BJ (cell line): ENCODE results near the gene EIF6. TPM values are rescaled to one million over a fixed set of nuclear protein-coding genes. Genes with fewer than 3 reads are reported as not detected.

ENCODE experiments used
- CTCF ChIA-PET: fragments of 350-600 bp; formaldehyde crosslinking; extraction: SDS; loops from one replicate; lab custom pipeline; 2021; ENCODE audit warnings: antibody characterized with exemption, inconsistent platforms; lab: Yijun Ruan, JAX
- POLR2A ChIA-PET: fragments of 300-600 bp; sonication (Branson Sonifier 250); formaldehyde crosslinking; extraction: SDS; loops from one replicate; lab custom pipeline; 2021; ENCODE audit warnings: antibody characterized with exemption; lab: Charles Lee
- DNase-seq: peaks from one replicate; pipeline ENCODE4 v3.0.0-alpha.2; 2011; ENCODE audit warnings: low read depth
- H3K27me3 ChIP-seq: 2 replicates; pipeline ENCODE4 v1.6.0; 2011; ENCODE audit warnings: low read length; ENCODE audit not compliant: control insufficient read depth, insufficient read depth
- H3K36me3 ChIP-seq: 2 replicates; pipeline ENCODE4 v1.5.1; 2011; ENCODE audit warnings: low read length; ENCODE audit not compliant: control insufficient read depth, insufficient read depth
- H3K4me3 ChIP-seq: 2 replicates; pipeline ENCODE4 v1.5.1; 2011; ENCODE audit warnings: low read depth, mild to moderate bottlenecking, control low read depth, low read length
- polyA plus RNA-seq: library from polyadenylated mRNA; depleted of rRNA; stranded (reverse); fragments of >200 nt; gene quantifications from 2 replicates; pipeline ENCODE4 v1.2.3, GENCODE V29; 2011
- TF ChIP-seq, protein P1 (sequence below): IDR thresholded peaks from 2 replicates; pipeline ENCODE4 v1.5.1; 2011; ENCODE audit warnings: low read depth, mild to moderate bottlenecking, control low read depth, inconsistent platforms, low read length, moderate library complexity; ENCODE audit not compliant: insufficient read depth

EIF6 gene
- polyA plus RNA-seq, 1 experiment = 261 TPM

GRCh38 chr20:35326021-35326739 lies 41.6 kb upstream of the EIF6 start:
- POLR2A ChIA-PET = no interaction called here
- DNase-seq = no peak
- Histone ChIP-seq H3K36me3 (no peaks in the 10 kb centered on the region), H3K27me3 (no peaks in the 10 kb centered on the region), H3K4me3 (no peak overlapping the region)
- CTCF ChIA-PET = interaction anchor here (1.0 kb wide), 1 partner anchor 23 kb away, joined by 3 read pairs; no protein-coding TSS in a partner anchor
- TF ChIP-seq, protein P1, sequence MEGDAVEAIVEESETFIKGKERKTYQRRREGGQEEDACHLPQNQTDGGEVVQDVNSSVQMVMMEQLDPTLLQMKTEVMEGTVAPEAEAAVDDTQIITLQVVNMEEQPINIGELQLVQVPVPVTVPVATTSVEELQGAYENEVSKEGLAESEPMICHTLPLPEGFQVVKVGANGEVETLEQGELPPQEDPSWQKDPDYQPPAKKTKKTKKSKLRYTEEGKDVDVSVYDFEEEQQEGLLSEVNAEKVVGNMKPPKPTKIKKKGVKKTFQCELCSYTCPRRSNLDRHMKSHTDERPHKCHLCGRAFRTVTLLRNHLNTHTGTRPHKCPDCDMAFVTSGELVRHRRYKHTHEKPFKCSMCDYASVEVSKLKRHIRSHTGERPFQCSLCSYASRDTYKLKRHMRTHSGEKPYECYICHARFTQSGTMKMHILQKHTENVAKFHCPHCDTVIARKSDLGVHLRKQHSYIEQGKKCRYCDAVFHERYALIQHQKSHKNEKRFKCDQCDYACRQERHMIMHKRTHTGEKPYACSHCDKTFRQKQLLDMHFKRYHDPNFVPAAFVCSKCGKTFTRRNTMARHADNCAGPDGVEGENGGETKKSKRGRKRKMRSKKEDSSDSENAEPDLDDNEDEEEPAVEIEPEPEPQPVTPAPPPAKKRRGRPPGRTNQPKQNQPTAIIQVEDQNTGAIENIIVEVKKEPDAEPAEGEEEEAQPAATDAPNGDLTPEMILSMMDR = no peak

GRCh38 chr20:35325401-35325800 lies 40.8 kb upstream of the EIF6 start:
- Histone ChIP-seq H3K27me3 (no peaks in the 10 kb centered on the region), H3K36me3 (no peaks in the 10 kb centered on the region), H3K4me3 (no peak overlapping the region)
- ChIA-PET CTCF (interaction anchor here (1.0 kb wide), 1 partner anchor 22 kb away, joined by 3 read pairs; no protein-coding TSS in a partner anchor), POLR2A (no interaction called here)
- TF ChIP-seq, protein P1 = no peak
- DNase-seq = no peak

DNA sequence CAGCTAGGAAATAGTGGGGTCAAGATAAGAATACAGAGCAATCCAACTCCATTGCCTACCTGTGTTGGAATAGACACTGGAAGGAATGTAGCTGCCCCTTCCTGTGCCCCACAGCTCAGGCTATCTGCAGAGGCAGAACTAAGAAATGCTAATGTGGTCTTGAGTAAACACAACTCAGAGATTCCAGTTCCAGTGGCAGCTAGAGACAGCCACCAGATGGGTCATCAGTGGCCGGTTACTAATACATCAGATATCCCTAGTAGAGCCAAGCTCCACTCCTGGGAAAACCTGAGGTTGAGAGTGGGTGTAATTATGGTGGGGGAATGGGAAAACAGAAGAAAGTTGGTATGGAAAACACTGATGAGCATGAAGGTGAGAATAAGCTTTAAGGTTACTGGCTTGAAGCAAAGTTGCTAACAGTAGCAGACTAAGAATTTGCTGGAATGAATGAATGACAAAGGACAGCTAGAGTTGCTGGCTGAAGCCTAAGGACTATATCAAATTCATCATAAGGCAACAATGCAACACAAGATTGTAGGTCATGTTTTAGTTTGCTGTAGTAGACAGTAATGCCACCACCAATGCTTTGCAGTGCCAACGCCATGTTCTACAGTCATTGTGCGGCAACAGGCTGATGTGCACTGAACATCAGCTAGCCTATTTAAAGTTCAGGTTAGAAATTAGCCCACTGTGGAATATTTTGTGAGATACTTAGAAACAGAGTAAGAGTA lies 36.0 kb upstream of the EIF6 start:
- no peak overlapping the region for H3K4me3 ChIP-seq
- no peaks in the 10 kb centered on the region for H3K36me3 ChIP-seq
- no peak for DNase-seq
- TF ChIP-seq, protein P1 = no peak
- CTCF ChIA-PET = interaction anchor here (0.7 to 8.6 kb wide), 5 partner anchors 16 to 258 kb away, joined by 3 to 85 read pairs (median 3); partner anchors contain the start of gene GDF5
- POLR2A ChIA-PET = interaction anchor here (1.0 kb wide), 1 partner anchor 19 kb away, joined by 3 read pairs; no protein-coding TSS in a partner anchor
- H3K27me3 ChIP-seq = no peaks in the 10 kb centered on the region

DNA sequence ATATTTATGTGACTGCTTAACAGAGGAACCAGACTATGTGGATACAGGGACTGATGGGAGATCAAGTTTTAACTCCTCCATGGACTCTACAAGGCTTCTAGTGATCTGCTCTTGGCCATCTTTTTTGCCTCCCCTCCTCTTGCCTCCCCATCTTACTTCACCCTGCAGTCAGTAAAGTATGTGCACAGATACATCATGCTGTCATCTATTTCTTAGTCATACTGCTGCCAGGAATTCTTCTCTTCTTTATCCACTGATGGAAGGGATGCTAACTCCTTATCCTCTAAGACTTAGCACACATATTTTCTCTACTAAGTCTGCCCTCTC lies 35.3 kb upstream of the EIF6 start:
- CTCF ChIA-PET = interaction anchor here (1.0 to 8.6 kb wide), 2 partner anchors 15 to 22 kb away, joined by 3 to 85 read pairs; no protein-coding TSS in a partner anchor

More for the DNA sequence above, 35.3 kb upstream of the EIF6 start:
- TF ChIP-seq, protein P1 = no peak
- H3K4me3 ChIP-seq = no peak overlapping the region
- POLR2A ChIA-PET = interaction anchor here (1.0 kb wide), 1 partner anchor 19 kb away, joined by 3 read pairs; no protein-coding TSS in a partner anchor
- no peak for DNase-seq
- H3K27me3 ChIP-seq = no peaks in the 10 kb centered on the region
- no peaks in the 10 kb centered on the region for H3K36me3 ChIP-seq
